T-helper 2 cell treated with Interferon-gamma antibody and Interleukin-4, amounts not matched to agents 5 μg/mL and 100 μg/mL, for 36 hours (primary cell): ENCODE measurements around the gene CPT2.
"Not testable (repeated sequence)": the region's sequence is repeated elsewhere in the genome, so short reads cannot be mapped to it uniquely, and the experiment has no call there.

ENCODE experiments used
- DNase-seq: peaks from one replicate; pipeline ENCODE4 v3.0.0; 2021; ENCODE audit warnings: low spot score
- H3K27ac Mint-ChIP-seq: one replicate; pipeline ENCODE4 v1.8.0; 2021; ENCODE audit warnings: mild to moderate bottlenecking, mixed read lengths
- H3K27me3 Mint-ChIP-seq: one replicate; pipeline ENCODE4 v1.8.0; 2021; ENCODE audit warnings: low read depth, mixed read lengths
- H3K36me3 Mint-ChIP-seq: one replicate; pipeline ENCODE4 v1.8.0; 2021; ENCODE audit warnings: low read depth, mixed read lengths
- H3K4me1 Mint-ChIP-seq: one replicate; pipeline ENCODE4 v1.8.0; 2021; ENCODE audit warnings: low read depth, mixed read lengths
- H3K4me3 Mint-ChIP-seq: one replicate; pipeline ENCODE4 v1.8.0; 2022; ENCODE audit warnings: mild to moderate bottlenecking, moderate library complexity, mixed read lengths
- H3K9me3 Mint-ChIP-seq: one replicate; pipeline ENCODE4 v1.8.0; 2021; ENCODE audit warnings: mixed read lengths

CPT2 gene

DNA sequence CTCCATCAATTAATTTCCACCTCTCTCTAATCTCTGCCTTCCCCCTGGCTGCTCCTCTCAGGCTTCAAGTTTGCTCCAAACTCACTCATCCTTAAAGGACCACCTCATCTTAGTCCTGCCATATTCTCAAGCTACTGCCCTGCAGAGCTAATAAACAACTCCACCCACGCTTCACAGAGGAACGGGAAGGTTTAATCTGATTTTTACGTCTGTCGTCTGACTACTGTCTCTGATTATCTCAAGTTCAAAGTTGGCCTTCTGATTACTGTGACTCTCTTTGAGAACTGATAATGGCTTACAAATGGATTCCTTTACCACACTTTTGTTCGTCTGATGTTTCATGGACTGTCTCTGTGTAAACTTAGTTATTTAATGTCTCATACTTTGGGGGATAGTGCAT, 7.6 kb upstream of the CPT2 start:
- Mint-ChIP-seq H3K27ac (no peak overlapping the region), H3K4me1 (peaks cover 2% of the 10 kb centered on the region), H3K4me3 (no peak overlapping the region), H3K9me3 (no peaks in the 10 kb centered on the region), H3K27me3 (peaks cover 14% of the 10 kb centered on the region), H3K36me3 (no peaks in the 10 kb centered on the region)
- no peak for DNase-seq

DNA sequence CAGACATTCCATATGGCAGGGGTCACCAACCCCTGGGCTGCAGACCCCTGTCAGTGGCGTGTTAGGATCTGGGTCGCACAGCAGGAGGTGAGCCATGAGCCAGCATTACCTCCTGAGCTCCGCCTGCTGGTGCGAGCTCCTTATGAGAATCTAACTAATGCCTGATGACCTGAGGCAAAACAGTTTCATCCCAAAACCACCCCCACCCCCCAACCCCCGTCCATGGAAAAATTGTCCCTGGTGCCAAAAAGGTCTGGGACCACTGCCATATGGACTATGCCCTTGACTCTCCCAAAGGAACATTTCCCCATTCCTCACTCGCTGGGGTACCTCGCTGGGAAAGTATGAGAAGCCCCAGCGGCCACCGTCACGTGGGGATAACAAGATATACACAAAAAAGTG, 6.4 kb upstream of the CPT2 start:
- peaks cover 2% of the 10 kb centered on the region for H3K4me1 Mint-ChIP-seq
- no peaks in the 10 kb centered on the region for H3K9me3 Mint-ChIP-seq
- no peak for DNase-seq
- no peaks in the 10 kb centered on the region for H3K36me3 Mint-ChIP-seq
- peaks cover 14% of the 10 kb centered on the region for H3K27me3 Mint-ChIP-seq
- H3K4me3 Mint-ChIP-seq = no peak overlapping the region
- no peak overlapping the region for H3K27ac Mint-ChIP-seq

- peak overlapping the region; percentile 26 for H3K27ac Mint-ChIP-seq
- no peaks in the 10 kb centered on the region for H3K27me3 Mint-ChIP-seq
- H3K36me3 Mint-ChIP-seq = peaks cover 16% of the 10 kb centered on the region
- peaks cover 23% of the 10 kb centered on the region for H3K4me1 Mint-ChIP-seq
- H3K4me3 Mint-ChIP-seq = peak overlapping the region; percentile 34
- no peaks in the 10 kb centered on the region for H3K9me3 Mint-ChIP-seq
- no peak for DNase-seq
Measured at GRCh38 chr1:53195246-53196016, 1.2 kb upstream of the CPT2 start.

- Mint-ChIP-seq H3K27me3 (no peaks in the 10 kb centered on the region), H3K9me3 (no peaks in the 10 kb centered on the region), H3K4me1 (peaks cover 23% of the 10 kb centered on the region), H3K36me3 (peaks cover 20% of the 10 kb centered on the region), H3K4me3 (peak overlapping the region; percentile 89), H3K27ac (peak overlapping the region; percentile 93)
- DNase-seq = no peak
Measured at GRCh38 chr1:53196017-53196484, 573 bp upstream of the CPT2 start.

GRCh38 chr1:53197291-53198200, 922 bp downstream of the CPT2 start:
- Mint-ChIP-seq H3K4me1 (peaks cover 22% of the 10 kb centered on the region), H3K4me3 (peak overlapping the region; percentile 91), H3K36me3 (peaks cover 27% of the 10 kb centered on the region), H3K9me3 (no peaks in the 10 kb centered on the region), H3K27ac (peak overlapping the region; percentile 94), H3K27me3 (no peaks in the 10 kb centered on the region)
- DNase-seq = no peak

DNA sequence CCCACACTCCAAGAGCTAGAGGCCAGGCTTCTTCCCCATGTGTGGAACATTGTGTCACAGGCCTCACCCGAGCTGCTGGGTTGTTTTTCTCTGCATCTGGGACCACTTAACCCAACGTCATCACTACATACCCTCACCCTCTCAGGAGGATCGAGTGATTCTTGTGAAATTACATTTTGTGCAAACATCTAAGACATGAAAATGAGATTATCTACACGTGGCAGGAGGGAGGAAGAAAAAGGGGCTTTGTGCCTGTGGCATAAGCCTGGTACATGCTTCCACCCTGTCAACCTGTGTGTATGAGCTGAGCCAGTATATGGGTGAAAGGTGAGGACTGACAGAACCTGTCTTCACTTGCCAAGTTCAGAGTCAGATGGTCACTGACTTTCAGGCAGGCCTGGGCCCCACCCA, 1.6 kb downstream of the CPT2 start:
- Mint-ChIP-seq H3K9me3 (no peaks in the 10 kb centered on the region), H3K4me3 (peak overlapping the region; percentile 91), H3K4me1 (peaks cover 22% of the 10 kb centered on the region), H3K36me3 (peaks cover 33% of the 10 kb centered on the region), H3K27me3 (no peaks in the 10 kb centered on the region), H3K27ac (peak overlapping the region; percentile 94)
- no peak for DNase-seq

GRCh38 chr1:53203466-53203865, 6.8 kb downstream of the CPT2 start:
- H3K4me1 Mint-ChIP-seq = peaks cover 3% of the 10 kb centered on the region
- DNase-seq = no peak
- H3K27ac Mint-ChIP-seq = no peak overlapping the region

GRCh38 chr1:53205496-53205895, 8.9 kb downstream of the CPT2 start:
- DNase-seq, H3K27ac Mint-ChIP-seq, H3K27me3 Mint-ChIP-seq, H3K4me1 Mint-ChIP-seq, H3K4me3 Mint-ChIP-seq: not testable (repeated sequence)
- H3K36me3 Mint-ChIP-seq = peaks cover 78% of the 10 kb centered on the region
- peaks cover 30% of the 10 kb centered on the region for H3K9me3 Mint-ChIP-seq

More at GRCh38 chr1:53203466-53203865, 6.8 kb downstream of the CPT2 start:
- Mint-ChIP-seq H3K36me3 (peaks cover 63% of the 10 kb centered on the region), H3K27me3 (no peaks in the 10 kb centered on the region), H3K4me3 (no peak overlapping the region), H3K9me3 (peaks cover 30% of the 10 kb centered on the region)

GRCh38 chr1:53206083-53206685, 9.6 kb downstream of the CPT2 start:
- H3K27ac Mint-ChIP-seq, H3K4me1 Mint-ChIP-seq, H3K4me3 Mint-ChIP-seq, H3K27me3 Mint-ChIP-seq, DNase-seq: not testable (repeated sequence)
- peaks cover 75% of the 10 kb centered on the region for H3K36me3 Mint-ChIP-seq
- peaks cover 30% of the 10 kb centered on the region for H3K9me3 Mint-ChIP-seq

DNA sequence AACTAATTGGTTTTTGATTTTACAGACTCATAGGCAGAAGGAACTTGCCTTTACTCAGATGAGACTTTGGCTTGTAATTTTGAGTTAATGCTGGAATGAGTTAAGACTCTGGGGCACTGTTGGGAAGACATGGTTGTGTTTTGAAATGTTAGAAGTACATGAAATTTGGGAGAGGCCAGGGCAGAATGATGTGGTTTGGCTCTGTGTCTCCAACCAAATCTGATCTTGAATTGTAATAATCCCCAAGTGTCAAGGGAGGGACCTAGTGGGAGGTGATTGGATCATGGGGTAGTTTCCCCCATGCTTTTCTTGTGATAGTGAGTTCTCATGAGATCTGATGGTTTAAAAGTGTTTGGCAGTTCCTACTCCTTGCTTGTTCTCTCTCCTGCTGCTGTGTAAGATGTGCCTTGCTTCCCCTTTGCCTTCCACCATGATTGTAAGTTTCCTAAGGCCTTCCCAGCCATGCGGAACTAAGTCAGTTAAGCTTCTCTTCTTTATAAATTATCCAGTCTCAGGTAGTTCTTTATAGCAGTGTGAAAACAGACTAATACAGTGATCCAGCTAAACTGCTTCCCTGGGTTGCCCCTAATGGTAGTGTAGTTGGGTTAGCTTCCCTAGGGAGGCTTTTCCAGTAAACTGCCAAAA, 10.2 kb downstream of the CPT2 start:
- H3K27me3 Mint-ChIP-seq = no peaks in the 10 kb centered on the region
- H3K36me3 Mint-ChIP-seq = peaks cover 75% of the 10 kb centered on the region
- no peak for DNase-seq
- H3K4me1 Mint-ChIP-seq = no peaks in the 10 kb centered on the region
- H3K9me3 Mint-ChIP-seq = peaks cover 30% of the 10 kb centered on the region
- H3K4me3 Mint-ChIP-seq = no peak overlapping the region
- no peak overlapping the region for H3K27ac Mint-ChIP-seq

- DNase-seq = no peak
- Mint-ChIP-seq H3K9me3 (peaks cover 30% of the 10 kb centered on the region), H3K36me3 (peaks cover 75% of the 10 kb centered on the region), H3K27me3 (no peaks in the 10 kb centered on the region), H3K4me3 (no peak overlapping the region), H3K4me1 (no peaks in the 10 kb centered on the region), H3K27ac (no peak overlapping the region)
Measured at GRCh38 chr1:53207726-53208125, 11.1 kb downstream of the CPT2 start.

DNA sequence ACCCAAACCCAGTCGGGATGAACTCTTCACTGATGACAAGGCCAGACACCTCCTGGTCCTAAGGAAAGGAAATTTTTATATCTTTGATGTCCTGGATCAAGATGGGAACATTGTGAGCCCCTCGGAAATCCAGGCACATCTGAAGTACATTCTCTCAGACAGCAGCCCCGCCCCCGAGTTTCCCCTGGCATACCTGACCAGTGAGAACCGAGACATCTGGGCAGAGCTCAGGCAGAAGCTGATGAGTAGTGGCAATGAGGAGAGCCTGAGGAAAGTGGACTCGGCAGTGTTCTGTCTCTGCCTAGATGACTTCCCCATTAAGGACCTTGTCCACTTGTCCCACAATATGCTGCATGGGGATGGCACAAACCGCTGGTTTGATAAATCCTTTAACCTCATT, 13.7 kb downstream of the CPT2 start:
- Mint-ChIP-seq H3K4me1 (no peaks in the 10 kb centered on the region), H3K36me3 (peaks cover 64% of the 10 kb centered on the region), H3K9me3 (peaks cover 14% of the 10 kb centered on the region), H3K27me3 (no peaks in the 10 kb centered on the region), H3K27ac (no peak overlapping the region), H3K4me3 (no peak overlapping the region)
- DNase-seq = no peak

DNA sequence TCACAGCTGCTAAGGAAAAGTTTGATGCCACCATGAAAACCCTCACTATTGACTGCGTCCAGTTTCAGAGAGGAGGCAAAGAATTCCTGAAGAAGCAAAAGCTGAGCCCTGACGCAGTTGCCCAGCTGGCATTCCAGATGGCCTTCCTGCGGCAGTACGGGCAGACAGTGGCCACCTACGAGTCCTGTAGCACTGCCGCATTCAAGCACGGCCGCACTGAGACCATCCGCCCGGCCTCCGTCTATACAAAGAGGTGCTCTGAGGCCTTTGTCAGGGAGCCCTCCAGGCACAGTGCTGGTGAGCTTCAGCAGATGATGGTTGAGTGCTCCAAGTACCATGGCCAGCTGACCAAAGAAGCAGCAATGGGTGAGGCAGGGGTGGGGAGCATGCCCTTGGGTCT, 14.3 kb downstream of the CPT2 start:
- H3K36me3 Mint-ChIP-seq = peaks cover 60% of the 10 kb centered on the region
- H3K27me3 Mint-ChIP-seq = no peaks in the 10 kb centered on the region
- no peak overlapping the region for H3K4me3 Mint-ChIP-seq
- no peak for DNase-seq
- H3K27ac Mint-ChIP-seq = no peak overlapping the region
- H3K9me3 Mint-ChIP-seq = peaks cover 13% of the 10 kb centered on the region
- H3K4me1 Mint-ChIP-seq = no peaks in the 10 kb centered on the region
